Body of pancreas (tissue), 4 donors: ENCODE measurements around the gene ARMCX5. TPM values are rescaled to one million over a fixed set of nuclear protein-coding genes. Genes with fewer than 3 reads are reported as not detected.

ENCODE experiments used
- ATAC-seq: fragments of 150-250 bp; one replicate; pipeline ENCODE4 v1.9.1; 2016
- DNase-seq, 4 donors: peaks; one replicate each; pipeline ENCODE4 v3.0.0-alpha.2; 2019
- H3K27ac ChIP-seq, 4 donors: fragments of 200-600 bp; sonication (generic); 1 replicate in 3 of 4; 2 replicates in 1 of 4; pipeline versions ENCODE4 v1.5.1 to v1.6.1; 2016 to 2019; ENCODE audit warnings: mild to moderate bottlenecking in 1 of 4, mixed read lengths in 1 of 4, moderate library complexity in 1 of 4
- H3K27me3 ChIP-seq, 2 donors: fragments of 200-600 bp; sonication (generic); one replicate each; pipeline ENCODE4 v1.6.0; 2016; ENCODE audit warnings: mild to moderate bottlenecking in 1 of 2
- H3K36me3 ChIP-seq, 2 donors: fragments of 200-600 bp; sonication (generic); replicated peaks in 1 of 2; 2 replicates each; pipeline ENCODE4 v1.5.1; 2016; ENCODE audit warnings: low read depth in 2 of 2; ENCODE audit not compliant: insufficient read depth in 1 of 2
- H3K4me1 ChIP-seq: fragments of 200-600 bp; sonication (generic); one replicate; pipeline ENCODE4 v1.6.0; 2016
- H3K4me3 ChIP-seq, 2 donors: fragments of 200-600 bp; sonication (generic); 1 replicate in 1 of 2; 2 replicates in 1 of 2; pipeline ENCODE4 v1.5.1; 2016 to 2019
- H3K9me3 ChIP-seq, 3 donors: fragments of 200-600 bp; sonication (generic); 1 replicate in 2 of 3; 2 replicates in 1 of 3; pipeline ENCODE4 v1.5.1; 2016
- POLR2A ChIP-seq, 3 donors: fragments of 450-650 bp; IDR thresholded peaks; one replicate each; pipeline ENCODE4 v1.6.1; 2016; ENCODE audit warnings: antibody characterized with exemption in 3 of 3, mild to moderate bottlenecking in 2 of 3
- WGBS, 2 donors: methylation state at CpG; one replicate each; pipeline ENCODE4 v1.1.5; 2017; 5-methylcytosine and 5-hydroxymethylcytosine counted together
- intact Hi-C: fragments of 100-400 bp; cut with DNase I; formaldehyde crosslinking; loops from one replicate; pipeline ENCODE4 v1.15.1; 2023
- total RNA-seq, 2 donors: library from RNA; depleted of rRNA; stranded (reverse); fragments of >200 nt; gene quantifications; one replicate each; pipeline ENCODE4 v1.1.0, GENCODE V29; 2016
- TF ChIP-seq, protein P1 (sequence below), 7 experiments: fragments of 450-650 bp in 4 of 7; fragments of 200-600 bp in 3 of 7; sonication (generic) in 3 of 7; IDR thresholded peaks; one replicate each; pipeline ENCODE4 v1.5.1; 2016 to 2019; ENCODE audit warnings: antibody characterized with exemption in 7 of 7

The ARMCX5 gene
- total RNA-seq, 2 donors from 2014 or later = 4.6 to 8.8 TPM

DNA sequence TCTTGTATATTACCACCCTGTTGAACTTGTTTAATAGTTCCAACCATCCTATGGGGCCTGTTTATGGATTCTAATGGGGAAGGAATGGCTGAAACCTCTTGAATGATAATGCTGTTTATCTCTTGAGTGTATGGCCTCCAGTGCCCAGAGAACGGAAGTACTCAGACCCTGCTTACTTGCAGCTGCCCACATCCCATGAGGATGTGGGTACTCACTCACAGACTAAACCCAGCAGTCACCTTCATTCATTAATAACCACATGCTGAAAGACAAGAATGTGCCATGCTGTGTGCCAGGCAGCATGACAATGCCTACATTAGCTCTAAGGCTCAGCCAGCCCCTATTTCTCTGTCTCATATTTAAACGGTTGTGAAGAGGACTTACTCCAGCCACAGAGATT, 5.9 kb upstream of the ARMCX5 start:
- Histone ChIP-seq H3K36me3 (no peaks in the 10 kb centered on the region), H3K27me3 (no peaks in the 10 kb centered on the region), H3K27ac (no peak overlapping the region), H3K4me3 (no peak overlapping the region), H3K9me3 (no peaks in the 10 kb centered on the region), H3K4me1 (no peaks in the 10 kb centered on the region)
- 74 to 100% methylated on average over 1 to 2 of the region's 2 CpGs for WGBS, 2 donors
- TF ChIP-seq, protein P1, sequence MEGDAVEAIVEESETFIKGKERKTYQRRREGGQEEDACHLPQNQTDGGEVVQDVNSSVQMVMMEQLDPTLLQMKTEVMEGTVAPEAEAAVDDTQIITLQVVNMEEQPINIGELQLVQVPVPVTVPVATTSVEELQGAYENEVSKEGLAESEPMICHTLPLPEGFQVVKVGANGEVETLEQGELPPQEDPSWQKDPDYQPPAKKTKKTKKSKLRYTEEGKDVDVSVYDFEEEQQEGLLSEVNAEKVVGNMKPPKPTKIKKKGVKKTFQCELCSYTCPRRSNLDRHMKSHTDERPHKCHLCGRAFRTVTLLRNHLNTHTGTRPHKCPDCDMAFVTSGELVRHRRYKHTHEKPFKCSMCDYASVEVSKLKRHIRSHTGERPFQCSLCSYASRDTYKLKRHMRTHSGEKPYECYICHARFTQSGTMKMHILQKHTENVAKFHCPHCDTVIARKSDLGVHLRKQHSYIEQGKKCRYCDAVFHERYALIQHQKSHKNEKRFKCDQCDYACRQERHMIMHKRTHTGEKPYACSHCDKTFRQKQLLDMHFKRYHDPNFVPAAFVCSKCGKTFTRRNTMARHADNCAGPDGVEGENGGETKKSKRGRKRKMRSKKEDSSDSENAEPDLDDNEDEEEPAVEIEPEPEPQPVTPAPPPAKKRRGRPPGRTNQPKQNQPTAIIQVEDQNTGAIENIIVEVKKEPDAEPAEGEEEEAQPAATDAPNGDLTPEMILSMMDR (IDR thresholded peaks at IDR 0.05) = no peak
- no peak for TF ChIP-seq POLR2A (IDR thresholded peaks at IDR 0.05)
- intact Hi-C loops = no loop called here
- DNase-seq (no peak), ATAC-seq (no peak)

GRCh38 chrX:102599951-102600579, 750 bp downstream of the ARMCX5 start:
- Histone ChIP-seq H3K9me3 (no peaks in the 10 kb centered on the region), H3K36me3 (no peaks in the 10 kb centered on the region), H3K27me3 (no peaks in the 10 kb centered on the region), H3K27ac (peak overlapping the region; percentile 68 to 87 (median 81)), H3K4me3 (peak overlapping the region; percentile 11 to 35), H3K4me1 (peaks cover 15% of the 10 kb centered on the region)
- no peak for DNase-seq
- no peak for TF ChIP-seq POLR2A (IDR thresholded peaks at IDR 0.05)
- TF ChIP-seq, protein P1 (IDR thresholded peaks at IDR 0.05) = no peak
- 2 to 5% methylated on average over 6 of the region's 6 CpGs for WGBS, 2 donors
- peak; percentile 2 for ATAC-seq
- intact Hi-C loops = no loop called here

GRCh38 chrX:102604327-102604726, 5.0 kb downstream of the ARMCX5 start:
- WGBS, 2 donors = 83 to 88% methylated on average over 1 of the region's 1 CpG
- no peaks in the 10 kb centered on the region for H3K36me3 ChIP-seq
- ATAC-seq = no peak
- H3K4me3 ChIP-seq = no peak overlapping the region
- intact Hi-C loops = no loop called here
- no peak overlapping the region for H3K27ac ChIP-seq
- DNase-seq = no peak
- H3K27me3 ChIP-seq = no peaks in the 10 kb centered on the region
- TF ChIP-seq, protein P1 (IDR thresholded peaks at IDR 0.05) = no peak
- no peak for TF ChIP-seq POLR2A (IDR thresholded peaks at IDR 0.05)
- H3K9me3 ChIP-seq = no peaks in the 10 kb centered on the region
- H3K4me1 ChIP-seq = peaks cover 15% of the 10 kb centered on the region

DNA sequence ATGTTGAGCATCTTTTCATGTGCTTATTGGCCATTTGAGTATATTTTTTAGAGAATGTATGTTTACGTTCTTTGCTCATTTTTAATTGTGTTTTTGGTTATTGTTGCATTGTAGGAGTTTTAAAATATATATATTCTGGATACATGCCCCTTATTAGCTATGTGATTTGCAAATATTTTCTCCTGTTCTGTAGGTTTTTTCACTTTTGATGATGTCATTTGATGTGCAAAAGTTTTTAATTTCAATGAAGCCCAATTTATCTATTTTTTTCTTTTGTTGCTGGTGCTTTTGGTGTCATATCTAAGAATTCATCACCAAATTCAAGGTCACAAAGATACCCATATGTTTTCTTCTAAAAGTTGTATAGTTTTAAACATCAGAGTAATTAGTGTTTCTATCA, 6.8 kb downstream of the ARMCX5 start:
- WGBS, 2 donors = 91 to 95% methylated on average over 1 of the region's 1 CpG
- DNase-seq (no peak), ATAC-seq (no peak)
- TF ChIP-seq, protein P1 (IDR thresholded peaks at IDR 0.05) = no peak
- TF ChIP-seq POLR2A (IDR thresholded peaks at IDR 0.05) = no peak
- H3K27ac ChIP-seq = no peak overlapping the region
- intact Hi-C loops = no loop called here
- H3K4me1 ChIP-seq = peaks cover 8% of the 10 kb centered on the region
- H3K36me3 ChIP-seq = no peaks in the 10 kb centered on the region
- H3K4me3 ChIP-seq = no peak overlapping the region
- H3K9me3 ChIP-seq = no peaks in the 10 kb centered on the region
- no peaks in the 10 kb centered on the region for H3K27me3 ChIP-seq

- ATAC-seq (no peak), DNase-seq (no peak)
- Histone ChIP-seq H3K4me3 (no peak overlapping the region), H3K4me1 (no peaks in the 10 kb centered on the region), H3K36me3 (no peaks in the 10 kb centered on the region), H3K27me3 (no peaks in the 10 kb centered on the region), H3K27ac (no peak overlapping the region), H3K9me3 (no peaks in the 10 kb centered on the region)
- WGBS, 2 donors = 87% methylated on average over 4 of the region's 4 CpGs; no CpG with 5 or more reads in 1 of the 2 donors
- TF ChIP-seq, protein P1 (IDR thresholded peaks at IDR 0.05) = no peak
- no peak for TF ChIP-seq POLR2A (IDR thresholded peaks at IDR 0.05)
- intact Hi-C loops = no loop called here
Measured at GRCh38 chrX:102610905-102611304, 11.6 kb downstream of the ARMCX5 start.
